Psoas muscle (tissue), 8 donors: ENCODE data around the gene TNFRSF9. TPM values are rescaled to one million over a fixed set of nuclear protein-coding genes. Genes with fewer than 3 reads are reported as not detected.
A peak's percentile ranks its signal among the peaks of the same experiment; 100 is the strongest.
"Not testable (repeated sequence)": the region's sequence is repeated elsewhere in the genome, so short reads cannot be mapped to it uniquely, and the experiment has no call there.

Experiments used
- ATAC-seq, 4 donors: fragments of 200-7000 bp; cut with Tn5 transposase; one replicate each; pipeline ENCODE4 v1.9.1; 2020; ENCODE audit warnings: moderate library complexity in 3 of 4, mild to moderate bottlenecking in 2 of 4
- DNase-seq, 2 donors: peaks; one replicate each; pipeline ENCODE4 v3.0.0-alpha.2; 2020
- H3K27ac ChIP-seq: fragments of 200-600 bp; one replicate; pipeline ENCODE4 v1.8.0; 2022
- H3K27me3 ChIP-seq, 3 donors: fragments of 200-600 bp in 1 of 3; one replicate each; pipeline versions ENCODE4 v1.6.1 to v1.8.0; 2013 to 2022; ENCODE audit warnings: low read length in 2 of 3, mild to moderate bottlenecking in 2 of 3, moderate library complexity in 1 of 3; ENCODE audit not compliant: insufficient read depth in 3 of 3
- H3K36me3 ChIP-seq, 2 donors: fragments of 200-600 bp in 1 of 2; one replicate each; pipeline versions ENCODE4 v1.6.1 to v1.8.0; 2013 to 2022; ENCODE audit warnings: low read depth in 1 of 2, mild to moderate bottlenecking in 1 of 2, moderate library complexity in 1 of 2; ENCODE audit not compliant: insufficient read depth in 1 of 2
- H3K4me1 ChIP-seq: fragments of 200-600 bp; one replicate; pipeline ENCODE4 v1.8.0; 2022
- H3K4me3 ChIP-seq: fragments of 200-600 bp; one replicate; pipeline ENCODE4 v1.8.0; 2022; ENCODE audit warnings: mild to moderate bottlenecking
- H3K9me3 ChIP-seq: fragments of 200-600 bp; one replicate; pipeline ENCODE4 v1.8.0; 2022
- CTCF ChIP-seq: fragments of 200-600 bp; IDR thresholded peaks from one replicate; pipeline ENCODE4 v1.8.0; 2022; ENCODE audit warnings: antibody characterized with exemption
- WGBS, 3 donors: extraction: QIAGEN DNeasy Blood & Tissue Kit; methylation state at CpG; one replicate each; pipeline versions ENCODE4 v1.1.6 to v1.1.7; 2013; 5-methylcytosine and 5-hydroxymethylcytosine counted together
- intact Hi-C, 2 donors: fragments of 100-400 bp; cut with DNase I; formaldehyde crosslinking; loops; one replicate each; pipeline versions ENCODE4 v1.11.0 to v1.14.2; 2022
- polyA plus RNA-seq, 3 donors: library from polyadenylated mRNA; stranded (reverse); fragments of 200-250 nt; gene quantifications; one replicate each; pipeline ENCODE4 v1.2.3, GENCODE V29; 2013
- total RNA-seq, 4 donors: library from RNA; stranded (reverse); fragmentation: NEBNext Ultra II Directional in 2 of 4; extraction: Animal tissue kit (Norgen Biotek cat#: 25700) in 2 of 4; gene quantifications; one replicate each; pipeline versions ENCODE4 v1.2.1 to v1.2.4, GENCODE V29; 2021 to 2023
- donor health status: healthy with polysubstance abuse.
- donor health status: DM: no; HTN: no; CAD: no; lungs with moderate emphysema.
- donor health status: Bipolar disorder and iron deficiency.
- donor health status: healthy.
- donor health status: DM: yes; HTN: yes; CAD: no.
- donor health status: DM: no; HTN: no; CAD: no.
- donor health status: DM: no; HTN: no; CAD: no.
- donor health status: DM: yes; HTN: yes; CAD: no.

TNFRSF9 gene
- total and polyA plus RNA-seq, 7 donors, result 0.01 to 0.12 (median 0.01) TPM; not detected in 4

- DNase-seq (no peak), ATAC-seq (no peak)
- no peak for TF ChIP-seq CTCF
- intact Hi-C loops, result no loop called here
- Histone ChIP-seq H3K27ac (peak overlapping the region; percentile 96), H3K4me1 (peaks cover 33% of the 10 kb centered on the region), H3K9me3 (no peaks in the 10 kb centered on the region), H3K36me3 (peaks cover 0 to 24% of the 10 kb centered on the region in 2 donors), H3K27me3 (no peaks in the 10 kb centered on the region), H3K4me3 (peak overlapping the region; percentile 87)
- WGBS, 3 donors, result 86 to 94% (median 89%) methylated on average over 2 of the region's 2 CpGs
Observed at GRCh38 chr1:7960165-7960564, 19.5 kb upstream of the TNFRSF9 start.

GRCh38 chr1:7956218-7957032, 15.8 kb upstream of the TNFRSF9 start:
- DNase-seq (no peak), ATAC-seq (no peak)
- Histone ChIP-seq H3K9me3 (no peaks in the 10 kb centered on the region), H3K36me3 (no peaks in the 10 kb centered on the region), H3K27me3 (no peaks in the 10 kb centered on the region), H3K4me1 (peaks cover 10% of the 10 kb centered on the region), H3K27ac (no peak overlapping the region), H3K4me3 (no peak overlapping the region)
- no peak for TF ChIP-seq CTCF
- intact Hi-C loops, result no loop called here
- WGBS, 3 donors, result 78 to 86% (median 82%) methylated on average over 10 of the region's 10 CpGs

- 60 to 63% (median 60%) methylated on average over 7 of the region's 7 CpGs for WGBS, 3 donors
- DNase-seq (no peak), ATAC-seq (peak in 1 of 4 donors; percentile 44)
- no peaks in the 10 kb centered on the region for H3K4me1 ChIP-seq
- H3K4me3 ChIP-seq, result peak overlapping the region; percentile 79
- peak overlapping the region; percentile 94 for H3K27ac ChIP-seq
- no peak for TF ChIP-seq CTCF
- no peaks in the 10 kb centered on the region for H3K27me3 ChIP-seq
- no peaks in the 10 kb centered on the region for H3K36me3 ChIP-seq
- intact Hi-C loops, result no loop called here
- no peaks in the 10 kb centered on the region for H3K9me3 ChIP-seq
Observed at GRCh38 chr1:7954683-7955082, 14.0 kb upstream of the TNFRSF9 start.

GRCh38 chr1:7953850-7954609, 13.4 kb upstream of the TNFRSF9 start:
- H3K27me3 ChIP-seq, result no peaks in the 10 kb centered on the region
- no peak for TF ChIP-seq CTCF
- H3K4me3 ChIP-seq, result peak overlapping the region; percentile 79
- intact Hi-C loops, result no loop called here
- ATAC-seq (peak; percentile 99 to 100 (median 100)), DNase-seq (peak; percentile 97 to 99)
- WGBS, 3 donors, result 0 to 1% (median 0%) methylated on average over 62 to 65 of the region's 65 CpGs
- no peaks in the 10 kb centered on the region for H3K4me1 ChIP-seq
- no peaks in the 10 kb centered on the region for H3K36me3 ChIP-seq
- H3K27ac ChIP-seq, result peak overlapping the region; percentile 94
- no peaks in the 10 kb centered on the region for H3K9me3 ChIP-seq

- ATAC-seq, H3K27ac ChIP-seq, H3K36me3 ChIP-seq, DNase-seq, H3K4me3 ChIP-seq, intact Hi-C loops, H3K27me3 ChIP-seq, H3K9me3 ChIP-seq, H3K4me1 ChIP-seq: not testable (repeated sequence)
- WGBS, 3 donors, result 82 to 100% (median 89%) methylated on average over 1 to 30 of the region's 30 CpGs
Observed at GRCh38 chr1:7952791-7953190, 12.2 kb upstream of the TNFRSF9 start.
